ENCODE results near the gene PPP2R5B. TPM values are rescaled to one million over a fixed set of nuclear protein-coding genes. Genes with fewer than 3 reads are reported as not detected.

Gene PPP2R5B
- total and polyA plus RNA-seq, 2 experiments from 2014 or later: 26.2 to 30.7 TPM

DNA sequence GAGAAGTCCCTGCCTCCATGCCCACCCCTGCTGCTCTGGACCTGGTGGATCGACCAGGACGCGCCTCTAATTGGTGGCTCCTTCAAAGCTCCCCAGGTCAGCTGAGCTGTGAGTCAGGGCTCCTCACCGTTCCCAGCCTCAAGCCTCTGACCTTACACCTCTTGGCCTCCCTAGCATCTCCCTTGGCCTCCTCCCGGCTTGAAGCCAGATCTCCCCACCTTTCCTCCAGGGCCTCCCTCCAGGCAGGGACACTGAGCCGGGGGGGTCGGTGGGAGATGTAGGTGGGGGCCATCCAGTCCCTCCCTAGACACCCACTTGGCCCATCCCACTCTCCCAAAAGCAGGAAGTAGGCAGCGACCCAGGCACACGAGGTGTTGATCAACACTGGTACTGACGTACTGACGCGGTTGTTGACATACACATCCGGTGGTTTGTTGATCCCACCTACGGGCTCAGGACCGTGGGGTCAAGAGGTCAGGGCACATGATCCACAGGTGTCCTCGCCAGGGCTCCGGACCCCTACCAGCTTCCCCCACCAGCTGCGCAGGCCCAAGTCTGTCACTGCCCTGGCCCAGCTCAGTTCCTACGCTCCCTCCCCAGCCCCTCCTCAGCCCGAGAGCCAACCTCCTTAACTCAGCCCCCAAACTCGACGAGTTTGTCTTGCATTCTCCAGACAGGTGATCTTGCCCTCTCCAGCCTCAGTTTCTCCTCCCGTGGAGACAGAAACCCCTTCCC, 8.3 kb upstream of the PPP2R5B start:
- peak in 1 of 2 donors; percentile 53 for DNase-seq (ENCODE audit: low read depth in 1 of 2, low spot score in 1 of 2)

DNA sequence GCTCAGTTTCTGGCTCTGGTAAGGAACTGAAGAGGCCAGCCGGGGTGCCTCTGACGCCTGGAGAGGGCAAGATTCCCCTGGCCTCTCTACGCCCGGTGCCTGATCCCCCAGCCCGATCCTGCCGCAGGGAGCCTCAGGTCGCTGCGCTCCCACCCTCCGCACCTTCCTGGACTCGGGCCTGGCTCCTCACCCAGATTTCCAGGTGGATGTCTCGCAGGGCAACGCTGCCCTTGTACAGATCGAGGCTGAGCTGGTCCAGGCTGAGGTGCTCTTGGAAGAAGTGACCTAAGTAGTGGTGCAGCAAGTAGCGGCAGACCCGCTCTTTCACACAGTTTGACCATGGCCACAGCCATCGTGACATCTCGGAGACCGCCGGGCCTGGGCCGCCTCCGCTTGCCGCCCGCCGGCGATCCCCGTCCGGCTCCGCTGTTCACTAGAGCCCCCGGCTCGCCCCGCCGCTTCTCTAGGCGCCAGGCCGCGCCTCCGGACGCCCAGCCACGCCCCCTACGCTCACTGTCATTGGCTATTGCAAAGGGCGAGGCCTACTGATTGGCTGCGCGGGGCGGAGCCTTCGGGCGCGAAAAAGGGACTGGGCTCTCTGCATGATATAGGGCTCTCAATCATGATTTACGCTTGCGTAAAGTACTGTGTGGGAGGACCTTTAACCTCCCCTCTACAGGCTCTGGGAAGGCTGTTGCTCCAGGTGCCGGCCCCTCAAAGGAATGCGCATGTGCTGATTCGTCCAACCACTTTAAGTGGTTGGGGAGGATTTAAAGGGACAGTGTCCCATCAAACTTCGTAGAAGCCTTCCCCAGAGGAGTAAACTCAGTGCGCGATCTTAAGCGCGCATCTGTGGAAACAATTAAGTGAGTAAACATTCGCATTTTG, 7.5 kb upstream of the PPP2R5B start, which contains the start of gene ATG2A:
TSS of gene ATG2A (minus strand) at position 435 of the 888 bp plus-strand sequence. CDS start at position 361, 74 bp downstream.
- DNase-seq (ENCODE audit: low read depth in 1 of 2, low spot score in 1 of 2): peak; percentile 99 to 100
- peaks cover 12% of the 10 kb centered on the region for H3K4me1 ChIP-seq (ENCODE audit: low read depth)
- TF ChIP-seq, protein P1, sequence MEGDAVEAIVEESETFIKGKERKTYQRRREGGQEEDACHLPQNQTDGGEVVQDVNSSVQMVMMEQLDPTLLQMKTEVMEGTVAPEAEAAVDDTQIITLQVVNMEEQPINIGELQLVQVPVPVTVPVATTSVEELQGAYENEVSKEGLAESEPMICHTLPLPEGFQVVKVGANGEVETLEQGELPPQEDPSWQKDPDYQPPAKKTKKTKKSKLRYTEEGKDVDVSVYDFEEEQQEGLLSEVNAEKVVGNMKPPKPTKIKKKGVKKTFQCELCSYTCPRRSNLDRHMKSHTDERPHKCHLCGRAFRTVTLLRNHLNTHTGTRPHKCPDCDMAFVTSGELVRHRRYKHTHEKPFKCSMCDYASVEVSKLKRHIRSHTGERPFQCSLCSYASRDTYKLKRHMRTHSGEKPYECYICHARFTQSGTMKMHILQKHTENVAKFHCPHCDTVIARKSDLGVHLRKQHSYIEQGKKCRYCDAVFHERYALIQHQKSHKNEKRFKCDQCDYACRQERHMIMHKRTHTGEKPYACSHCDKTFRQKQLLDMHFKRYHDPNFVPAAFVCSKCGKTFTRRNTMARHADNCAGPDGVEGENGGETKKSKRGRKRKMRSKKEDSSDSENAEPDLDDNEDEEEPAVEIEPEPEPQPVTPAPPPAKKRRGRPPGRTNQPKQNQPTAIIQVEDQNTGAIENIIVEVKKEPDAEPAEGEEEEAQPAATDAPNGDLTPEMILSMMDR (IDR thresholded peaks at IDR 0.05; ENCODE audit: low read depth, low read length): no peak
- H3K27me3 ChIP-seq: no peaks in the 10 kb centered on the region
- peak within 1 kb of the TSS; percentile 75 for H3K4me3 ChIP-seq
- peak within 1 kb of the TSS; percentile 84 for H3K27ac ChIP-seq
- peaks cover 9% of the 10 kb centered on the region for H3K36me3 ChIP-seq
- H3K9me3 ChIP-seq (ENCODE audit: low read depth): no peaks in the 10 kb centered on the region

More for the DNA sequence above, 8.3 kb upstream of the PPP2R5B start:
- Histone ChIP-seq H3K27me3 (no peaks in the 10 kb centered on the region), H3K27ac (peak overlapping the region; percentile 70), H3K36me3 (peaks cover 15% of the 10 kb centered on the region), H3K4me1 (ENCODE audit: low read depth) (peaks cover 12% of the 10 kb centered on the region), H3K9me3 (ENCODE audit: low read depth) (no peaks in the 10 kb centered on the region), H3K4me3 (peak overlapping the region; percentile 75)
- TF ChIP-seq, protein P1 (IDR thresholded peaks at IDR 0.05; ENCODE audit: low read depth, low read length): no peak

DNA sequence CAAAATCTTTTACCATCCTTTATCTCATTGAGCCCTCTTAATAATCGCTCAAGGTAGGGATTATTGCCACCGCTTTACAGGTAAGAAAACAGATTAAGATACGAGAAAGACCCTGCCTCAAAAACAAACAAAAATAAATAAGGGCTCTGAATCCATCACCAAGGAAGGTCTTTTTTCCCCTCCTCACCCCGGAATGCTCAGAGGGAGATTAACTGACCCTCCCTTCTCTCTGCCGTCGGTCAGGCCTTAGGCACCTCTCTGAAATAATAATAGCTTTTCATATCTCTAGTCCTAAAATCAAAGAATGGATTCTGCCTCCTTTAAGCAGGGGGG, 6.9 kb upstream of the PPP2R5B start:
- H3K4me1 ChIP-seq (ENCODE audit: low read depth): peaks cover 12% of the 10 kb centered on the region
- H3K4me3 ChIP-seq: peak overlapping the region; percentile 55
- no peak for DNase-seq (ENCODE audit: low read depth in 1 of 2, low spot score in 1 of 2)
- H3K27ac ChIP-seq: peak overlapping the region; percentile 84
- H3K9me3 ChIP-seq (ENCODE audit: low read depth): no peaks in the 10 kb centered on the region
- no peaks in the 10 kb centered on the region for H3K27me3 ChIP-seq
- peaks cover 9% of the 10 kb centered on the region for H3K36me3 ChIP-seq
- TF ChIP-seq, protein P1 (IDR thresholded peaks at IDR 0.05; ENCODE audit: low read depth, low read length): no peak

- Histone ChIP-seq H3K4me3 (peak overlapping the region; percentile 55), H3K36me3 (peaks cover 7% of the 10 kb centered on the region), H3K27ac (peak overlapping the region; percentile 84), H3K27me3 (no peaks in the 10 kb centered on the region), H3K4me1 (ENCODE audit: low read depth) (peaks cover 12% of the 10 kb centered on the region), H3K9me3 (ENCODE audit: low read depth) (no peaks in the 10 kb centered on the region)
- TF ChIP-seq, protein P1 (IDR thresholded peaks at IDR 0.05; ENCODE audit: low read depth, low read length): peak; percentile 39
- peak; percentile 27 to 72 for DNase-seq (ENCODE audit: low read depth in 1 of 2, low spot score in 1 of 2)
These were observed 6.5 kb upstream of the PPP2R5B start for GRCh38 chr11:64918017-64918416.

DNA sequence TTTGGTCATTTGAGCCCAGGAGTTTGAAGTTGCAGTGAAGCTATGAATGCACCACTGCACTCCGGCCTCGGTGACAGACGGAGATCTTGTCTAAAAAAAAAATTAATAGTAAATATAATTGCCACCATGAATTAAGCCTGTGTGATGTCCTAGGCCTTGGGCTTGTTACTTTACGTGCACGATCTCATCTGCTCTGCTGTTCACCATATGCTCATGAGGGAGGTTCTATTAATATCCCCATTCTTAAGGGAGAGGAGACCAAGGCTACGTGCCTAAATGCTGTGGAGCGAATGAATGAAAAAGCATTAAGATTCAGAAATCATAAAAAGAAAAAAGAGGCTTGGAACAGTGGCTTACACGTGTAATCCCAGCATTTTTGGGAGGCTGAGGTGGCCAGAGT, 4.9 kb upstream of the PPP2R5B start:
- Histone ChIP-seq H3K27ac (no peak overlapping the region), H3K27me3 (no peaks in the 10 kb centered on the region), H3K4me1 (ENCODE audit: low read depth) (peaks cover 16% of the 10 kb centered on the region), H3K9me3 (ENCODE audit: low read depth) (no peaks in the 10 kb centered on the region), H3K4me3 (no peak overlapping the region), H3K36me3 (no peaks in the 10 kb centered on the region)
- no peak for DNase-seq (ENCODE audit: low read depth in 1 of 2, low spot score in 1 of 2)
- TF ChIP-seq, protein P1 (IDR thresholded peaks at IDR 0.05; ENCODE audit: low read depth, low read length): no peak
